SJCRH30 (cell line): ENCODE data around the gene DAZAP2. TPM values are rescaled to one million over a fixed set of nuclear protein-coding genes. Genes with fewer than 3 reads are reported as not detected.
"Not testable (repeated sequence)": the region's sequence is repeated elsewhere in the genome, so short reads cannot be mapped to it uniquely, and the experiment has no call there.

Source experiments
- DNase-seq, 2 experiments: peaks; one replicate each; pipeline ENCODE4 v3.0.0-alpha.2; 2015 to 2020
- H3K27ac ChIP-seq: fragments of 250-450 bp; sonication (Bioruptor Pico); 2 replicates; pipeline ENCODE4 v1.5.1; 2020; ENCODE audit warnings: mild to moderate bottlenecking, moderate library complexity
- H3K27me3 ChIP-seq: fragments of 250-450 bp; sonication (Bioruptor Pico); 2 replicates; pipeline ENCODE4 v1.5.1; 2020; ENCODE audit warnings: mild to moderate bottlenecking, moderate library complexity
- H3K36me3 ChIP-seq: fragments of 250-450 bp; sonication (Bioruptor Pico); 2 replicates; pipeline ENCODE4 v1.5.1; 2020; ENCODE audit warnings: mild to moderate bottlenecking, moderate library complexity
- H3K4me1 ChIP-seq: fragments of 250-450 bp; sonication (Bioruptor Pico); 2 replicates; pipeline ENCODE4 v1.5.1; 2020; ENCODE audit warnings: mild to moderate bottlenecking, moderate library complexity
- H3K4me3 ChIP-seq: fragments of 250-450 bp; sonication (Bioruptor Pico); 2 replicates; pipeline ENCODE4 v1.5.1; 2020; ENCODE audit warnings: mild to moderate bottlenecking, moderate library complexity
- H3K9me3 ChIP-seq: fragments of 250-450 bp; sonication (Bioruptor Pico); replicated peaks from 2 replicates; pipeline ENCODE4 v1.5.1; 2020; ENCODE audit warnings: mild to moderate bottlenecking, moderate library complexity
- total RNA-seq: library from RNA; depleted of rRNA; stranded (reverse); fragments of >200 nt; shearing (Covaris generic); gene quantifications from 2 replicates; pipeline ENCODE4 v1.2.3, GENCODE V29; 2014; rRNA removed

DAZAP2 gene
- total RNA-seq, 1 experiment from 2014 or later: 239 TPM

DNA sequence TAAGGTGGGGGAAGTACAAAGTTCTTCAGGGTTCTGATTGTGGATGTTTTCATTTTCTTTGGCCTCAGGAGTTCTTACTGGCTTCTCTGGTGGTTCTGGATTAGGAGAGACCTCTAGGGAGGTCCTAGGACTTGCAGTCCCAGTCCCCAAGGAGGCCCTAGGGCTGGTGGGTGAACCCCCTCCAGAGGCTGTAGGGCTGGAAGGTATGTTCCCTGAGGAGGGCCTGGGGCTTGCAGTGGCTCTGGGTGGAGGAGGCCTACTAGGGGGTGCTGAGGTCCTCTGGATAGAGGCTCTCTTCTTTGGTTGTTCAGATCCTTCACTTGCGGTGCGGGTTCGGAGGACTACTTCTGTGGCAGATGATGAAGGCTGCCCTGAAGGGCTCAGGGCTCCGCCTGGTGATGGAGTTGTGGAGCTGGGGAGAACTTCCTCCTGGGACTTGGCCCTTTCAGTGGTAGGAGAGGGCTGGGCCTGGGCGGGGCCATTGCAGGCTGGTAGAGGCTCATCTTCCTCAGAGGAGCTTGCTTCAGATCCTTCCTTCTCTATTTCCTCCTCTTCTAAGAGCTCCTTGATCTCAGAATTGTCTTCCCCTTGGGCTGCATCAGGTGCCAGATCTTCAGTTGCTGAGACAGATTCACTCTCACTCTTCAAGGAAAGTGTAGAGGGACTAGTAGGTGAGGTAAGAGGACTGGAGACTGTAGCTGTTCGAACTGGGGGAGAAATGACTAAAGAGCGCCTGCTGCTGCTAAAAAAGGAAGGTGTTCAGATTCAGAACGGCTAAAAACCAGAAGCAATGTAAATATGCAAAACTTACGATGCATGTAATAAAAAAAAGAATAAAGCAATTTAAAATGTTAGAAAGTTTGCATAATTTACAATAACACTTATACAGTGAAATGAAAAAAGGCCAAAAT is 53.2 kb downstream of the DAZAP2 start:
- H3K36me3 ChIP-seq, H3K27me3 ChIP-seq, H3K27ac ChIP-seq, H3K9me3 ChIP-seq, H3K4me1 ChIP-seq, H3K4me3 ChIP-seq: not testable (repeated sequence)
- peak in 1 of 2 experiments; percentile 6 for DNase-seq

Other genes with a start within 250 kb of the DAZAP2 start
- gene SLC11A2, start 212.4 kb upstream of the DAZAP2 start, total RNA-seq: 76.4 and 78.5 TPM in 2 replicates
- gene LETMD1, start 190.5 kb upstream of the DAZAP2 start, total RNA-seq: 40.8 and 53.4 TPM in 2 replicates
- 85.3 and 92.5 TPM in 2 replicates for gene CSRNP2, start 155.2 kb upstream of the DAZAP2 start, total RNA-seq
- gene TFCP2, start 65.7 kb upstream of the DAZAP2 start, total RNA-seq: 22.2 and 24.1 TPM in 2 replicates
- 1.5 and 2.5 TPM in 2 replicates for gene POU6F1, start 20.8 kb upstream of the DAZAP2 start, total RNA-seq
- 0.38 and 1.2 TPM in 2 replicates for gene SMAGP, start 31.6 kb downstream of the DAZAP2 start, total RNA-seq
- not detected in 2 replicates for gene BIN2, start 85.3 kb downstream of the DAZAP2 start, total RNA-seq
- gene CELA1, start 107.9 kb downstream of the DAZAP2 start, total RNA-seq: not detected in 2 replicates
- gene GALNT6, start 152.6 kb downstream of the DAZAP2 start, total RNA-seq: 0.08 and 0.10 TPM in 2 replicates
- gene SLC4A8, start 186.0 kb downstream of the DAZAP2 start, total RNA-seq: under 0.01 and 0.08 TPM in 2 replicates